Chondrocyte (in vitro differentiated cells): ENCODE measurements around the gene TMEM270. TPM values are rescaled to one million over a fixed set of nuclear protein-coding genes. Genes with fewer than 3 reads are reported as not detected.

Experiments
- DNase-seq: peaks from one replicate; pipeline ENCODE4 v3.0.0; 2021; ENCODE audit warnings: mixed read lengths, low spot score
- H3K27ac Mint-ChIP-seq: one replicate; pipeline ENCODE4 v1.8.0; 2021; ENCODE audit warnings: mild to moderate bottlenecking, moderate library complexity, mixed read lengths; ENCODE audit not compliant: unreplicated experiment
- H3K27me3 Mint-ChIP-seq: 2 replicates; pipeline ENCODE4 v1.8.0; 2021; ENCODE audit warnings: low read depth, mixed read lengths
- H3K36me3 Mint-ChIP-seq: 2 replicates; pipeline ENCODE4 v1.8.0; 2021; ENCODE audit warnings: low read depth, mixed read lengths
- H3K4me1 Mint-ChIP-seq: 2 replicates; pipeline ENCODE4 v1.8.0; 2021; ENCODE audit warnings: low read depth, mild to moderate bottlenecking, mixed read lengths
- H3K4me3 Mint-ChIP-seq: one replicate; pipeline ENCODE4 v1.8.0; 2021; ENCODE audit warnings: mild to moderate bottlenecking, moderate library complexity, mixed read lengths; ENCODE audit not compliant: unreplicated experiment
- H3K9me3 Mint-ChIP-seq: 2 replicates; pipeline ENCODE4 v1.8.0; 2021; ENCODE audit warnings: low read depth, mixed read lengths
- total RNA-seq: library from RNA; stranded (reverse); gene quantifications from 3 replicates; pipeline ENCODE4 v1.2.1, GENCODE V29; 2021
- TF ChIP-seq, protein P1 (sequence below): fragments of 200-600 bp; sonication (generic); IDR thresholded peaks from 2 replicates; pipeline ENCODE4 v1.5.0; 2021; ENCODE audit warnings: antibody characterized with exemption, mild to moderate bottlenecking, moderate library complexity

Gene TMEM270
- total RNA-seq, 1 donor from 2014 or later, result 0.25 TPM

DNA sequence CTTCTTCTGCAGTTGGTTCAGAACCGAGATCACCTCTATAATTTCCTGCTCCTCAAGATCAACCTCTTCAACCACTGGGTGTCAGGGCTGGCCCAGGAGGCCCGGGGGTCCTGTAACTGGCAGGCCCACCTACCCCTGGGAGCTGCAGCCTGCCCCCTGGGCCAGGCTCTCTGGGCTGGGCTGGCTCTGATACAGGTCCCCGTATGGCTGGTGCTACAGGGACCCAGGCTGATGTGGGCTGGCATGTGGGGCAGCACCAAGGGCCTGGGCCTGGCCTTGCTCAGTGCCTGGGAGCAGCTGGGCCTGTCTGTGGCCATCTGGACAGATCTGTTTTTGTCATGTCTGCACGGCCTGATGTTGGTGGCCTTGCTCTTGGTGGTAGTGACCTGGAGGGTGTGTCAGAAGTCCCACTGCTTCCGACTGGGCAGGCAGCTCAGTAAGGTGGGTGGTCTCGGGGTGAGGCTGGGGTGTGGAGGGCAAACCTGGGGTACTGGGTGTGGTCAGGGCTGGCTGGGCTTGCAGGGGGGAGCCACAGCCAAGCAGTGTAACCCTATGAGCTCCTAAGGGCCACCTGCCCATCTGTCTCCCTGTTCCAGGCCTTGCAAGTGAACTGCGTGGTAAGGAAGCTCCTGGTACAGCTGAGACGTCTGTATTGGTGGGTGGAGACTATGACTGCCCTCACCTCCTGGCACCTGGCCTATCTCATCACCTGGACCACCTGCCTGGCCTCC, 4.2 kb downstream of the TMEM270 start:
- Mint-ChIP-seq H3K27ac (no peak overlapping the region), H3K4me1 (peaks cover 29% of the 10 kb centered on the region), H3K9me3 (no peaks in the 10 kb centered on the region), H3K36me3 (no peaks in the 10 kb centered on the region), H3K4me3 (no peak overlapping the region), H3K27me3 (no peaks in the 10 kb centered on the region)
- DNase-seq, result no peak
- TF ChIP-seq, protein P1, sequence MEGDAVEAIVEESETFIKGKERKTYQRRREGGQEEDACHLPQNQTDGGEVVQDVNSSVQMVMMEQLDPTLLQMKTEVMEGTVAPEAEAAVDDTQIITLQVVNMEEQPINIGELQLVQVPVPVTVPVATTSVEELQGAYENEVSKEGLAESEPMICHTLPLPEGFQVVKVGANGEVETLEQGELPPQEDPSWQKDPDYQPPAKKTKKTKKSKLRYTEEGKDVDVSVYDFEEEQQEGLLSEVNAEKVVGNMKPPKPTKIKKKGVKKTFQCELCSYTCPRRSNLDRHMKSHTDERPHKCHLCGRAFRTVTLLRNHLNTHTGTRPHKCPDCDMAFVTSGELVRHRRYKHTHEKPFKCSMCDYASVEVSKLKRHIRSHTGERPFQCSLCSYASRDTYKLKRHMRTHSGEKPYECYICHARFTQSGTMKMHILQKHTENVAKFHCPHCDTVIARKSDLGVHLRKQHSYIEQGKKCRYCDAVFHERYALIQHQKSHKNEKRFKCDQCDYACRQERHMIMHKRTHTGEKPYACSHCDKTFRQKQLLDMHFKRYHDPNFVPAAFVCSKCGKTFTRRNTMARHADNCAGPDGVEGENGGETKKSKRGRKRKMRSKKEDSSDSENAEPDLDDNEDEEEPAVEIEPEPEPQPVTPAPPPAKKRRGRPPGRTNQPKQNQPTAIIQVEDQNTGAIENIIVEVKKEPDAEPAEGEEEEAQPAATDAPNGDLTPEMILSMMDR, result no peak

DNA sequence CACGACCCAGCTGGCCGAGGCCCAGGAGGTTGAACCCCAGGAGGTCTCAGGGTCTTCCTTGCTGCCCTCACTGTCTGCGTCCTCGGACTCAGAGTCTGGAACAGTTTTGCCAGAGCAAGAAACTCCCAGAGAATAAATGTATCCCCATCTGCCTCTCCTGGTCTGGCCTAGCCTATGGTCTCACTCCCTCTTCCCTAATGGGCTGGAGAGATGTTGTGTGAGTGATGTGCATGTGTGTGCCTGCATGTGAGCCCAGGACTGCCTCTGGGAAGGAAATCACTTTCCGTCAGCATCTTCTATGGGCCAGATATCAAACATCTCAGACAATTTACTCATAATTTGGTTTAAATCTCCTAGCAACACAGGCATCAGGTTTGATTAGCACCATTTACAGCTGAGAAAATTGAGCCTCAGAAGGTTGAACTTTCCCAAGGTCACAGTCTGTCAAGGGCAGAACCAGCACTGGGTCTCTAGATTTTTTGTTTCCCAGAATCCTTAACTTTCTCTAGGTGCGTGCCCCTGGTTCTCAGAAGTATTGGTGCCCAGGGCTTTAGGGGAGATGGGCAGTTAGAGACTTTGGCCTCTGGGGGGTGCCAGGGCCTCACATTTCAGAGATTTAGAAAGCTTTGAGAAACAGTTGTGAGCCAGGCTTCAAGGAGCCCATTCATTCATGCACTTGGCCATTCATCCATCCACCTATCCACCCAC, 4.9 kb downstream of the TMEM270 start:
- no peak for DNase-seq
- Mint-ChIP-seq H3K36me3 (no peaks in the 10 kb centered on the region), H3K9me3 (no peaks in the 10 kb centered on the region), H3K4me3 (no peak overlapping the region), H3K27ac (no peak overlapping the region), H3K27me3 (no peaks in the 10 kb centered on the region), H3K4me1 (peaks cover 36% of the 10 kb centered on the region)
- TF ChIP-seq, protein P1, result peak; percentile 87

DNA sequence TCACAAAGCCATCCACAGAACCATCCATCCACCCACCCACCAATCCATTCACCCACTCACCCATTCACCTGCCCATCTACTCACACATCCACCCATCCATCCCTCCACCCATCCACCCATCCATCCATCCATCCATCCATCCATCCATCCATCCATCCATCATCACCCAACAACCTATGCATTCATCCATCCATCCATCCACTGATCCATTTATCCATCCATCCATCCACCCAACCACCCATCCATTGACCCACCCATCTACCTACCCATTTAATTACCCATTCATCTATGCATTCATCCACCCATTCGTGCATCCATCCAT, 5.4 kb downstream of the TMEM270 start:
- no peak for DNase-seq
- H3K27me3 Mint-ChIP-seq, result no peaks in the 10 kb centered on the region
- H3K9me3 Mint-ChIP-seq, result no peaks in the 10 kb centered on the region
- TF ChIP-seq, protein P1, result no peak
- H3K36me3 Mint-ChIP-seq, result no peaks in the 10 kb centered on the region
- H3K4me3 Mint-ChIP-seq, result no peak overlapping the region
- peaks cover 40% of the 10 kb centered on the region for H3K4me1 Mint-ChIP-seq
- no peak overlapping the region for H3K27ac Mint-ChIP-seq

DNA sequence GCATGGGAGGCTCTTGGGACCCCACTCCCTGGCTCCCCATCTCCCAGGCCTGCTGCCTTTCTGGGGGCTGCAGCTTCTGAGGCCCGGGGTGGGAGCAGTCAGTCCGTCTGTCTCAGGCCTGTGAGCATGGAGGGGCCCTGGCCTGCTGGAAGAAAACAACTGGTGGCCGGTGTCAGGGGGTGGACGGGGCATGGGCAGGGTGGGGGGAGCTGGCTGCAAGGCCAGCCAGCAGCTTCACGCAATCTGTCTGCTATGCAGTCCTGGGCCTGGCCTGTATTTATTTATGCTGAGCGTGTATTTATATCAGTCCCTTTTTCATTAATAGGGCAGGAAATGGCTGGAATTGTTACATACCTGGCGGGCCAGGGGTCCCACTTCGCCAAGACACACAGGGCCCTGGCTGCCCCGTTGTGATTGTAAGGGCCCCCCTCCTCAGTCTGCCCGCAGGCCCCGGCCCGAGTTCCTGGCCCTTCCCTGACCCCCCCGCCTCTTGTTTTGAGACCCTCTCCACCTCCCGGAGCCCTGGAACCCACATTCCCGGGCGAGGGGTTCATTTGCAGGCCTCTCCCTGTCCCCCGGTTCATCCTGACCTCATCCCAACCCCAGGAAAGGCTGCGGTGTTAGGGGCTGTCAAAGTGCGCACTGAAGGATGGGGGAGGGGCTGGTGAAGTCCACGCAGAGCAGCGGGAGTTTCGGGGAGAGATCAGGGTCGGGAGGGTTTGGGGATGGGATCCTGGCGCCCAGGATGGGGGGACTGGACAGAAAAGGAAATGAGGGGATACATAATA, 8.2 kb downstream of the TMEM270 start:
- Mint-ChIP-seq H3K36me3 (no peaks in the 10 kb centered on the region), H3K27ac (peak overlapping the region; percentile 94), H3K9me3 (no peaks in the 10 kb centered on the region), H3K4me1 (peaks cover 52% of the 10 kb centered on the region), H3K27me3 (no peaks in the 10 kb centered on the region), H3K4me3 (no peak overlapping the region)
- TF ChIP-seq, protein P1, result no peak
- no peak for DNase-seq

DNA sequence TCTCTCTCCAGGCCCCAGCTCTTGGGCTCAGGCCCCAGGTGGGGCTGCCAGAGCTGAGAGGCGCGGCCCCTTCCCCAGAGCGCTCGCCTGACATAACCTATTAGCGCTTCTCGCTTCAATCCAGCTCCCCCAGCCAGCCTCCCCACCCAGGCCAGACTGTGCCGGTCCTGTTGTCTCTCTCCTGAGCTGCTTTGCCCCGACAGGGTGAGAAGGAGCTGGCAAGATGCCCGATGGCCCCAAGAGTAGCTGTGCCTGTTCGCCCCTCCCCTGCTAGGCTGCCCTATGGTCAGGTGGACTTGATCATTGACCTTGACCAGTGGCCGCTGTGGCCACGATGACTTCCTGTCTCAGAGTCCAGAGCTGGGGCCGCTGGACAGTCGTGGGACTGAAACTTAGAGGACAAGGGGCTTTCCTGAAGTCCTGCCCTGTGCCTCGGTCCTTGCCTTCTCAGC, 9.1 kb downstream of the TMEM270 start:
- TF ChIP-seq, protein P1, result no peak
- H3K4me1 Mint-ChIP-seq, result peaks cover 52% of the 10 kb centered on the region
- H3K27ac Mint-ChIP-seq, result peak overlapping the region; percentile 87
- no peaks in the 10 kb centered on the region for H3K9me3 Mint-ChIP-seq
- no peaks in the 10 kb centered on the region for H3K36me3 Mint-ChIP-seq
- DNase-seq, result peak; percentile 93
- peak overlapping the region; percentile 28 for H3K4me3 Mint-ChIP-seq
- no peaks in the 10 kb centered on the region for H3K27me3 Mint-ChIP-seq
